NCI-H82 treated with DMSO at 0.1 percent for 48 hours (cell line): ENCODE results near the gene CCSER1.

Source experiments
- DNase-seq: peaks from one replicate; lab custom pipeline; 2025; ENCODE audit not compliant: unreplicated experiment; lab: John Stamatoyannopoulos, UW

CCSER1 gene

DNA sequence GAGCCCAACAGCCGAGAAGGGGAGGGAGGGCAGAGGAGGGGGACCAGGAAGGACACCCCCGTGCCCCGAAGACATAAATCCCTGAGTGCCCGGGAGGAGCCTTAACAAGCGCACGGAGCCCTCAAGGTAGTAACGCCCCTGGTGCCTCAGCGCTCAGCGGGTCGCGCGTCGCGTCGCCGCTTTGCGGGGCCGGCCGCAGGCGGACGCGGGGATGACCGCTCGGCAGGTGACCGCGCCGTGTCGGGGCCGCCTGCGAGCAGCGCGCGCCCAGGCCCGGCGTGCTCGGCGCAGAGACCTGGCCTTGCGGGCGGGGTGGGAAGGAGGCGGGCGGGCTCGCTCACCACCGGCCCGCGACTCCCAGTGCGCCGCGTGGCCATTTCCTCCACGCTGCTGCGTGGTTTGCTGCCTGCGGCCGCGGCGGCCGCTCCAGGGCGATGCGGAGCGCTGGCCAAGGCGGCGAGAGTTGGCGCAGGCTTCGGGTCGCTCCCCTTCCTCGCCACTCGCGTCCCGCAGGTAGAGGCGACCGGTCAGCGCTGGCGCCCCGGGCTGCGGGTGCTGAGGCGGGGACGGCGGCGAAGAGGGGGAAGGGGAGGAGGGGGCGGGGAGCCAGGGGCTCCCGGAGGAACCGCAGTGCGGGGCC is 632 bp downstream of the CCSER1 start:
- no peak for DNase-seq

DNA sequence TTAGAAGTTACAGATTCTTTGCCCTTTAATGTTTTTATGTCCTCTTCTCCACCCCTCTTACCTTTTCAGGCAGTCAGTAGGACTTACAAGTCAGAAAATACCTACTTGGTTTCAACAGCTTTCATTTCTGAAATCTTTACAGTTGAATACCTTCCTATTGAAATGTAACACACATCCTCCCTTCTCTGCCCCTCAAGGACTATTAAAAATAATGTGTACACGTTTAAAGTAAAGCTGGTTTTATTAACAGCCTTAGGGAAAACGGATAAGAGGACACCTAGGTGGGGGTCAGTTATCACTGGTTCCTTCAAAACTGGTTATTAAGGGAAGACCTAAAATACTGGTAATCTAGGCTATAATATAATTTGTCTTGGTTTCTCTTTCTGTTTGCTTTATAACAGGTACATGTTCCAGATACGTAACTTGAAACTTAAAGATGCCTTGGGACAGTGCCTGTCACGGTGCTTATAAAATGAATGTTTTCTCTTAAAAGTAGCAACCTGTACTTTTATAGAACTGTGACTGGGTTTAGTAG is 1.8 kb downstream of the CCSER1 start:
- no peak for DNase-seq

DNA sequence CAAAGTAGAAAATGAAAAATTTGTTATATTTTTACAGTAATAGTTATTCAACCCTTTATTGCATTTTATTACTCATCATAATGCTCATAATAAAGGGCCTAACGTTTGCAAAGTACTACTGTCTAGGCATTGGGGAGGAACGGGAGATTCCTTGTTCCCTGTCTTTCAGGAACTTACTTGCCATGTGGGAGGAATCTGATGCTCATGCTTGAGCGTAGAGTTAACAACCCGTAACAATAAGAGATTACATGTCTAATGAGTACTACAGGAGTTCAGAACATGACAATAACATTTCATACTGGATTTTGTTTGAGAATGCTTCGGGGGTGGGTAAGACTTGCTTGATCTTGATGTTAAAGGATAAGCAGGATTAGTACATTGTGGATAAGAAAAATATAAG is 2.9 kb downstream of the CCSER1 start:
- DNase-seq: no peak

DNA sequence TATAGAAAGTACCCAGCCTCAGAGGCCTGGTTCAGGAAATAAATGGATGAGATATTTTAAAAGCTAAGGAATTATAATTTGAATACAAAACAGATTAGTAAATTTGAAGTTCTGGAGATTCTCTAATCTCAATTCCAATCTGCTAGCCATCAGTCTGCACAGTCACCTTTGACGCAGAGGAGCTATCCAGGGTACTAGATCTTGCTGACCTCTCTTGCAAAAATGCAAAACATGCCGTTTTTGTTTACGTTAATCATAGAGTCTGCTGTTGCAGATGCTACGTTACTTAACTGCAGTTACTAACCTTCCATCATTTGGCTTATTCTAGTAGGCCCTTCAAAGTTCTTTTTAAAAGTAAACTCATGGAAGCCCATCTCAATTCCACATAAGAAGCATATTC is 10.4 kb downstream of the CCSER1 start:
- no peak for DNase-seq

DNA sequence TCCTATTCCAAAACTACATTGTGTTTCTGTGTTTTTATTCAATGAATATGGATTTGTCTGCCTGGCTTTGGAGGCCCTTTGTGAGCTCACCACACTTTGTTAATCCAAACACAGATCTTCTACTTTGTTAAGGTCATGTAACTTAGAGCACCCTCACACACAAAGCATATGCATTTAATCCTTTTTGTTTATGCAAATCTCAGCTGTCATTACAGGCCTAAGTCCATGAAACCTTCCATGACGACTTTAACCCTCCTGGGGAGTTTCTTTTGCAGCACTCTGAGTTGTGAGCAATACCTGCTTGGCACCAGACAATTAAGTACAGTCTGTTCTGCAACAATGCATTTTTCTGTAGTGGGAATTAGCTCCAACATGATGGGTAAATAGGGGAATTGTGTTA is 14.9 kb downstream of the CCSER1 start:
- peak; percentile 61 for DNase-seq

DNA sequence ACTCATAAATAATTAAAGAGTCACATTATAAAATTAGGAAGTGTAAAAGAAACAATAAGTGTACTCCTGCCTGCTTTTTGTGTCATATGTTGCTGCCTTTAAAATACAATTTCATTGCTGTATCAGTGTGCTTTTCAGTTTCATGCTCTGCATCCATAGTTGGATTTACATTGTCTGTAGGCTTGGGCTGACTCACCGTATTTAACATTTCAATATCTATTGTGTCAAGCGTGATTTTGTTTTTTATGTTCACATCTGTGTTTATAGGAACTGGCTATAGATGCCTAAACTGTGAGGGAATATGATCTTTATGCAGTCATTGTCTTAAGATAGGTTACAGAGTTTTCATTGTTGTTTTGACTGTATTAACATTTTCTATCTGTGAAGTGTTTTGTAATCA is 18.1 kb downstream of the CCSER1 start:
- no peak for DNase-seq

DNA sequence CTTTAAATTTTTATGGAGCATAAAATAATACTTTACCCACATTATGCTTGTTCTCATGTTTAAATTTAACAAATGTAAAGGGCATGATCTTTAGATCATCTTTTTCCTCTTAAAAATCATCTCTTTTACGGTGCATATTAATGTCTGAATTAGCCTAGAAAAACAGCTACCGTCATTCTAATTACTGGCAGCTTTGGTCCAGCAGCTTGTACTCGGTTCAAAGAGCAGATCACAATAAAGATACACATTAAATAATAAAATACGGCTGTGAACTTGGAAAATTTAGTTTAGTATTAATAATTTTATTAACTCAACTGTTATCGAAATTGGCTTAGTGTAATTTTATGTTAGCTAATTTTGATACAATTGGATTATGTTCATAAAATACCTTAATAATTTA is 19.1 kb downstream of the CCSER1 start:
- no peak for DNase-seq

DNA sequence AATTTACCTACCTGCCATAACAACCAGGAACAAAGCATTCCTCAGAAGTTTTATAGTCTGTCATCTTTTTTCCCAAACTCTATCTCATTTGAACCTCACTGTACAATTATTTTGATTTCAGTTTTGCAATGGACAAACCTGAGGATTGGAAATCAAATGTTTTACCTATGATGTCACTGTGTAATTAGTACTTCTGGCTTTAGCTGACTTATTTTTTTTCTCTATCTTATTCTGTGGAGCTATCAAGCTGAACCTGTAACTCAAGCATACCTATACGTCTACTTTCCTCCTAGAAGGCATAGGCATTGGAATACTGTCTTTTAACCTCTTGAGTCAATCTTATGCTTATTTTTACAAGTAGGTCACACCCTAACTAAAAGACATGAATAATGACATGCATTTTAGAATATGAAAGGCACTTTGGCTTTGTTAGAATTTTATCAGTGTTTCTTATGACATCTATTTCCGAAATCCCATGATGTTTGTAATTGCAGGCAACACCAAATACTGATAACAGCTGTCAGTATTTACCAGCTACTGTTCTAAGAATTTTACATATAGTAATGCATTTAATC is 21.5 kb downstream of the CCSER1 start:
- DNase-seq: no peak

DNA sequence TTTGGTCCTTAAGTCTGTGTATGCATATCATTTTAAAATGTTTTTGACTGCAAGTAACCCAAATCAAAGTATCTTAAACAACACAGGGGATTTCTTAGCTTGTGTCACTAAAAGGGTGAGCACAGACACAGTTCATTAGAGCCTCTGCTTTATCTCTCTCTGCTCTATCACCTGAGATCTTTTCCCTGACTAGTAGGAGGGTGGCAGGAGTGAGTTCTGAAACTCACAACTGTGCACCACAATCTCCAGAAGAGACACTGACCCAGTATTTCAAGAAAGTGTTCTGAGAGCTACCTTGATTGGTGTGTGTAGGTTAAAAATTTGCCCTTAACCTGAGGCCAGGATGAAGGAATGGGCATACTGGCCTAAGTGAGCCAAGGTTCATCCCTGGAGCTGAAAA is 24.8 kb downstream of the CCSER1 start:
- no peak for DNase-seq

DNA sequence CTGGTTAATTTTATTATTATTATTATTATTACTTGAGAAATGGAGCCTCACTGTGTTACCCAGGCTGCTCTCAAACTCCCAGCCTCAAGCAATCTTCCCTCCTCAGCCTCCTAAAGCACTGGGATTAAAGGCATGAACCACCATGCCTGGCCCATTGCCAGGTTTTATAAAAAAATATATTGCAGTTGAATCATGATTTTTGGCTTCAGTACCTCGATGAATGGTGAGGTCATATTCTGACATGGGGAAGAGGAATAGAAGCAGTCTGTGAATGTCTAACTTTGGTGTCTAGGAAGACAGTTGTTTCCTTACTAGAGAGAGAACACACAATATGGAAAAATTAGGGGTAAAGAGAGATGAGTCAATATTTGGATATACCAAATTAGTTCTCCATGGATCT is 32.0 kb downstream of the CCSER1 start:
- DNase-seq: no peak

DNA sequence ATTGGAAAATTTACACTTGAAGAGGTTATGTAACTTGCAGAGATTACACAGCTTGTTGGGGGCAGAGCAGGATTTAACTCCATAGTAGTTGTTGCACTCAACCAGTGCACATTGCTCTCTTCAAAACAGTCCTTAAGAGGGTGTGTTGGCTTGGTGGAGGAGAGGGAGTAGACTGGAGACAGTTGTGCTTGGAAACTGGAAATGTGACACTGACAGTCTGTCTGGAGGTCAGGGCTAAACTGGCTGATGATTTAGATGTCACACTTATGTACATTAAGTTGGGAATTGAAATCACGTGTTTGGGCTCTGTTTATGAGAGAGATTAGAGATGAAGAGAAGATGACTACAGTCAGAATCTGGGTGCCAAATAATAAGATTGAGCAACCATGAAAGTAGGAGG is 32.9 kb downstream of the CCSER1 start:
- no peak for DNase-seq

DNA sequence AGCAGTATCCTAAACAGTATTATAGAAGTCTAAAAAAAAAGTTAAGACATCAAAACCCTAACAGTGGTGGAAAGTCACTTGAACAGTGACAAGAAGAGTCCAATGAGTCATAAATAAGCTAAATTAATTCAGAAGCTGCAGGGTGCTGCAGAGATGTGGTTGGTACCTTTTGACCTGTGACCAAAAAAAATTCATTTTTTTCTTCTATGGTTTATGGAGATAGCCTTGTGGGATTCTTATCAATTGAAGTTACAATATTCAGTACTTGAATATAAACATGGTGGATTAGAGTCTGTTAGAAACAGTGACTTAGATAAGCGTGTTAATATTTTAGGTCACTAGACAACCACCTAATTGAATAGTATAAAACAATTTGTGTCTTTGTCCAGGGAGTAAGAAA is 35.4 kb downstream of the CCSER1 start:
- no peak for DNase-seq

DNA sequence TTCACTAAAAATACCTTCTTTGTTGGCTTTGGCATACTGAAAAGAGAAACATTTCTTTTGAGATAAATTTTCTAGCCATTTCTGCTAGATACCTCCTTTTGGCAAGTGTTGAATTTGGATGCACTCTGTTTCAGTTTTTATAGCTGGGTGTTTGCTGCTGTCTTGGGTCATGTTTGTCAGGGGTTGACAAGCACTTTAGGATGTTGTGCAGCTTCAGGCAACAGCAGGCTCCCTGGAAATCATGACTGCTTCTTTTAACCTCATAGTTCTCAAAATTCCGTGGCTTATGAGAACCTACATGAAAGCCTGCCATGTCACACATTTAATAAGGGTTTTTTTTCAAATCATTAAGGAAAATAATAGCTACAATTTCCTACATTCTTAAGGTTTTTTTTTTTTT is 36.7 kb downstream of the CCSER1 start:
- no peak for DNase-seq

DNA sequence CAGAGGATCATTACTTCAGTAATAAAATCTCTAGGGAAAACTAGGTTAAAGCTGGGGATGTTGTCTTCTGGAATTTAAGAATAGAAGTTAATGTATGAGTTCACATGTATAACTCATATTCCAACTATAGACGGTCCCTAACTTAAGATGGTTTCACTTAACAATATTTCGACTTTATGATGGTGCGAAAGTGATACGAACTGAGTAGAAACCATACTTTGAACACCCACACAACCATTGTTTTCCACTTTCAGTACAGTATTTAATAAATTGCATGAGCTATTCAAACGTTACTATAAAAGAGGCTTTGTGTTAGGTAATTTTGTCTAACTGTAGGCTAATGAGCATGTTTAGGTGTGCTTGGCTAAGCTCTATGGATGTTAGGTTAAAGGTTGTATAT is 38.7 kb downstream of the CCSER1 start:
- DNase-seq: no peak

DNA sequence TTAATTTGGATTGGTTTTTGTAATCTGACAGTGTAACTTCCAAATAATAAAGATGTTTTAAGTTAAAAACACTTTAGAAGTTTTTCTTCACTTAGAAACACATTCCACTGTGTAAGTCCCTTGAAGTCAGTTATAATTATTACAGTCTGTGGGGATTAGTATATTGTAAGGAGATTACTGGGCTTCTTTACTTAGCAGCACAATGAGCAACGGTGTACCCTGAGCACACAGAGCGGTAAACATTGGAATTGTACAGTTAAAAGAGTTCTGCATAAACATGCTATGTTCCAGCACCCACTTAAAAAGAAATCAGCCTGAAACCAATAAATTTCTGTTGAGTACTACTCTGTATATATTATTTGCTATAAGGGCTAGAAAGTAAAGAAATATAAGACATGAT is 44.3 kb downstream of the CCSER1 start:
- peak; percentile 78 for DNase-seq

DNA sequence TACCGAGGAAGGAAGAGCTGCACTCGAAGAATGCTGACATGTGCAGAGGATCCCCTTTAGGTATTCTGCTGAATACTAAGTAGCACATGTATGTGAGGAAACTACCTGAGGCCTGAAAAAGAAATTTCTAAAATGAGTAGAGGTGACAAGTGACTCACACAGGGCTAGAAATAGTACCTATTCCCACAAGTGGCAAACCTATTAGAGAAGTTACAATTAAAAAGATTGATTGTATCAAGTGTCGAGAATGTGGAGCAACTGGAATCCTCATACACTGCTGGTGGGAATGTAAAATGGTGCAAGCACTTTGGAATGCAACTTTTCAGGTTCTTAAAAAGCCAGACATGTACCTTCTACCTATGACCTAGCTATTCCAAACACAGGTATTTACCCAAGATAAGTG is 47.4 kb downstream of the CCSER1 start:
- DNase-seq: no peak

DNA sequence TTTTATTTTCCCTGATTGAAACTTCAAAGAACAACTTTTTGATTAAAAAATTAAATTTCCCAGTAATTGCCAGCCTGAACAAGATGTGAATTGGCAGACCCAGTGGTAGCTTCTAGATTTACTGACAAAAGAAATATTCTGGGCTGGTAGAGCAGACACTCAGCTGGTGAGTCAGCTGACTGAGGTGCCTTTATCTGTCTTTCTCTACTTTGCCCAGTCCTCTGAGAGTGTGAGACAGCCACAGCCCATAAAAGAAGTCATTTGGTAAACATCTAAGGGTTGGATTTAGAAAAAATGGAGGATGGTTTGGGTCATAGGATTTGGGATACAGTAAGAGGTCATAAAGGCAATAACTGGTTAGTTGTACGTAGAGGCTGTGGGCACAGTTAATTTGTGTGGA is 54.5 kb downstream of the CCSER1 start:
- DNase-seq: no peak

DNA sequence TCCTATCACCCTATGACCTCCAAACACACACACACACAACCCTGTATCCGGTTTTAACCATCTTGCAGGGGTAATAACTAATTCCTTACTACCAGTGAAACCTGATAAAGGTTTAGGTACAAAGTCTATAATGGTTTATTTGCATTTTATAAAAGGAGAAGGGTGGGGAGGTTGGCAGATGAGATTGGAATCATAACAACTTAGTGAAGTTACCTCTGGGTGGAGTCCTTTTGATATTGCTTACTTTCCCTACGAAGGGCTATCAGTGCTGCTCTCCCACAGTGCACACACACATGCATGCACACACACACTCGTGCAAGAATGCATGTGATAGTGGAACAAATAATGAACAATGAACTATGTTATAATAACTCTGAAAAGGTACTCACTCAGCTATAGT is 56.1 kb downstream of the CCSER1 start:
- no peak for DNase-seq

DNA sequence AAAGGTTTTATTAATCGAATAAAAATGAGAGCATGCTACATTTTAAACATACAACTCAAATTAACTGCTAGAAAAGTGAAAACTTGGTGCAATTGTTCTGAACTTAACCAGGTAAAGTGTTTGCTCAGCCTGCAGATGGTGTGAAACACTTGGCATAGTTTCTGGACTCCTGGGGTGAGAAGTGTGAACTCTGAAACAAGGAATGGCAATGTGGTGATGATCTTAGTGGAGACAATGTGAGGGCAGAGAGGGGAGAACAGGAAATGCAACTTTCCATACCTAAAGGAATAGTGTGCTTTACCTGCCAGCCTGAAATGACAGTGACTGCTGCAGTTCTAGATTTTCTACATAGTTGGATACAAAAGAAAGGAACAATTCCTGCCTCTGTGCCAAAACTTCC is 57.4 kb downstream of the CCSER1 start:
- no peak for DNase-seq

DNA sequence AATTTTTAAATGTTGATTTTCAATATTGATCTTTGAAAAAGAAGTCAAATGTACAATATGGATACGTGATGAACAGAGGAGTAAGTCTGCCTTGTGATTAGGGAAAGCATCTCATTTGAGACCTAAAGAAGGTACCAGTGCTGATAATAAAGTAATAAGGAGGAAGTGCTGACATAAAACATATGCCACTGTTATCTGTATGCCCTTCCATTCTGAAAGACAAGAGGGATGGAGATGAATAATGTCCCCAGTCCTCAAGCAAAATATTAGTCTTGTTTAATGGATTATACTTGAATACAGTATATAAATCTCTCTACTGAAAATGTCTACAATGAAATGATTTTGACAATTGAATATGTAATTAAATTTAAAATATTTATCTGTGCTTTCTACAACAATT is 58.2 kb downstream of the CCSER1 start:
- no peak for DNase-seq

DNA sequence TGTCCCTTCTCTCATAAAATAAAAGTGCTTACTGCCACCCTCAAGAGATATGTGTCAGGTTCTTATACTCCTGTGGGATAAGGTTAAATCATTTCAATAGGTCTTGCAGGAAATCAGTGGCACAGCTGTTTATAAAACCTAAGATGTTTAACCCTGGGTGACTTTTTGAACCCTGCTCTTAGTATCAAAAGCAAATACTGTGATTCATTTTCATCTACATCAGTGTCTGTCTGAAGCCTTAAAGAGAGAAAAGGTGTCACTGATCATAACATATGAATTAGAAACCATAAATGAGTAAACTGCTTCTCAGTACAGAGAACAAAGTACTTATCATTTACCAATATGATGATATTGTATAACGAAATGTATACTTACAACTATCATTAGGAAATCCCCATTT is 59.0 kb downstream of the CCSER1 start:
- DNase-seq: no peak

DNA sequence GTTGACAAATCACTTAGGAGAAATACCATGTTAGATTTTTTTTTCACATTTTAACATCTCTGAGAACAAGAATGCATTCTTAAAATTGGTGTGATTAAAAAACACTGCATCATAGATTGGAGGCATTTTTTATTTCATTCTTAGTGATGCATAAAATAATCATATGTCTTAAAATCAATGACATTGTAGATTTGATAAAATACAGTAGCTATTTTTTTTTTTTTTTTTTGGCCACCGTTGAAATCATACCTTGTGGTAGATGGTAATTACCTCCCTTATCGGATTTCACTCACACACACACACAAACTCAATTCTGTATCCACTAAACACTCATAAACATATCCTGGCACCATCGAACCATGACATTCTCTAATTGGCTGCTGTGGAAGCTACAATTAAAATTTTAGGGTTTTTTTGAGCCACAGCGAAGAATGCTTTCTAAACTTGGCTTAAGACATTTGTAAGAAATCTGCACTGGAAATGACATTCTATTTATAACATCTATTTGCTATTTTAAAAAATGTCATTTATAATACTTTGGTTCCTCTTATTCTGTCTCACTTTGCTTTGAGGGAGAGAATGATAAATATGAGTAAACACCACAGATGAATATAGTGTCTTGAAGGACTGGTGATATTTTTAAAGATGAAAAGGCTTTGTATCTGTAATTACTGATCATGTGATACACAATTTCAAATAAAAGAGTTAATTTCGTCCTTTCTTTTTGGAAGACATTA is 60.1 kb downstream of the CCSER1 start:
- no peak for DNase-seq
